Measurements from ENCODE around the gene RSRC1.

Gene RSRC1

GRCh38 chr3:158470944-158471638 lies 361.2 kb downstream of the RSRC1 start:
- H3K4me1 ChIP-seq (ENCODE audit: control insufficient read depth in 1 of 2, insufficient read depth in 2 of 2, low read length in 2 of 2) = no peaks in the 10 kb centered on the region
- H3K9ac ChIP-seq (ENCODE audit: low read length) = no peak overlapping the region
- H3K79me1 ChIP-seq (ENCODE audit: low read length) = no peaks in the 10 kb centered on the region
- H2AFZ ChIP-seq (ENCODE audit: insufficient read depth, low read length, poor library complexity) = no peak overlapping the region
- no peaks in the 10 kb centered on the region for H3K36me3 ChIP-seq (ENCODE audit: control insufficient read depth in 1 of 2, insufficient read depth in 2 of 2, low read length in 2 of 2)
- no peak overlapping the region for H2BK120ac ChIP-seq (ENCODE audit: insufficient read depth, low read length, poor library complexity)
- no peak overlapping the region for H2BK5ac ChIP-seq (ENCODE audit: low read depth, low read length, poor library complexity)
- no peak overlapping the region for H3K18ac ChIP-seq (ENCODE audit: low read length)
- DNase-seq = no peak
- no peak overlapping the region for H2AK5ac ChIP-seq (ENCODE audit: low read length)
- H3K79me2 ChIP-seq (ENCODE audit: control insufficient read depth, insufficient read depth, low read length, poor library complexity) = no peaks in the 10 kb centered on the region
- no peak overlapping the region for H4K8ac ChIP-seq (ENCODE audit: low read depth, low read length)
- no peak overlapping the region for H3K23ac ChIP-seq (ENCODE audit: low read length)
- no peak overlapping the region for H3K4ac ChIP-seq (ENCODE audit: low read depth, low read length)
- H3K4me2 ChIP-seq (ENCODE audit: low read length) = no peak overlapping the region
- H3K27ac ChIP-seq (ENCODE audit: low read depth, low read length) = no peak overlapping the region
- H4K12ac ChIP-seq (ENCODE audit: low read depth, low read length) = no peak overlapping the region
- H4K91ac ChIP-seq (ENCODE audit: low read depth, low read length) = no peak overlapping the region
- H3K9me3 ChIP-seq (ENCODE audit: insufficient read depth, low read depth, low read length) = no peaks in the 10 kb centered on the region
- no peak overlapping the region for H3K14ac ChIP-seq (ENCODE audit: low read length)
- no peaks in the 10 kb centered on the region for H3K27me3 ChIP-seq (ENCODE audit: insufficient read depth, low read length)
- H3K4me3 ChIP-seq (ENCODE audit: low read depth, low read length) = no peak overlapping the region
- no CpG with 5 or more reads among the region's 2 CpGs for WGBS (ENCODE audit: extremely low coverage, insufficient coverage, insufficient read length)
- H2BK12ac ChIP-seq (ENCODE audit: low read length) = no peak overlapping the region

- Histone ChIP-seq H2AK5ac (ENCODE audit: low read length) (no peak overlapping the region), H3K79me2 (ENCODE audit: control insufficient read depth, insufficient read depth, low read length, poor library complexity) (no peaks in the 10 kb centered on the region), H4K12ac (ENCODE audit: low read depth, low read length) (no peak overlapping the region), H3K79me1 (ENCODE audit: low read length) (no peaks in the 10 kb centered on the region), H3K36me3 (ENCODE audit: control insufficient read depth in 1 of 2, insufficient read depth in 2 of 2, low read length in 2 of 2) (no peaks in the 10 kb centered on the region), H3K4ac (ENCODE audit: low read depth, low read length) (no peak overlapping the region), H4K91ac (ENCODE audit: low read depth, low read length) (no peak overlapping the region), H2BK5ac (ENCODE audit: low read depth, low read length, poor library complexity) (no peak overlapping the region), H2BK120ac (ENCODE audit: insufficient read depth, low read length, poor library complexity) (no peak overlapping the region), H3K23ac (ENCODE audit: low read length) (no peak overlapping the region), H3K18ac (ENCODE audit: low read length) (no peak overlapping the region), H2BK12ac (ENCODE audit: low read length) (no peak overlapping the region), H3K14ac (ENCODE audit: low read length) (no peak overlapping the region), H2AFZ (ENCODE audit: insufficient read depth, low read length, poor library complexity) (no peak overlapping the region), H3K27ac (ENCODE audit: low read depth, low read length) (no peak overlapping the region), H3K9me3 (ENCODE audit: insufficient read depth, low read depth, low read length) (no peaks in the 10 kb centered on the region), H3K4me2 (ENCODE audit: low read length) (no peak overlapping the region), H3K9ac (ENCODE audit: low read length) (no peak overlapping the region), H3K27me3 (ENCODE audit: insufficient read depth, low read length) (no peaks in the 10 kb centered on the region), H3K4me1 (ENCODE audit: control insufficient read depth in 1 of 2, insufficient read depth in 2 of 2, low read length in 2 of 2) (no peaks in the 10 kb centered on the region), H3K4me3 (ENCODE audit: low read depth, low read length) (no peak overlapping the region), H4K8ac (ENCODE audit: low read depth, low read length) (no peak overlapping the region)
- no peak for DNase-seq
- WGBS (ENCODE audit: extremely low coverage, insufficient coverage, insufficient read length) = no CpG with 5 or more reads among the region's 3 CpGs
These were observed 361.9 kb downstream of the RSRC1 start for GRCh38 chr3:158471639-158472294.

GRCh38 chr3:158479051-158479450 lies 369.2 kb downstream of the RSRC1 start:
- Histone ChIP-seq H3K79me1 (ENCODE audit: low read length) (no peaks in the 10 kb centered on the region), H2BK12ac (ENCODE audit: low read length) (no peak overlapping the region), H3K18ac (ENCODE audit: low read length) (no peak overlapping the region), H3K9me3 (ENCODE audit: insufficient read depth, low read depth, low read length) (no peaks in the 10 kb centered on the region), H3K27me3 (ENCODE audit: insufficient read depth, low read length) (no peaks in the 10 kb centered on the region), H3K9ac (ENCODE audit: low read length) (no peak overlapping the region), H4K91ac (ENCODE audit: low read depth, low read length) (no peak overlapping the region), H3K79me2 (ENCODE audit: control insufficient read depth, insufficient read depth, low read length, poor library complexity) (no peaks in the 10 kb centered on the region), H4K8ac (ENCODE audit: low read depth, low read length) (no peak overlapping the region), H4K12ac (ENCODE audit: low read depth, low read length) (no peak overlapping the region), H3K4me3 (ENCODE audit: low read depth, low read length) (no peak overlapping the region), H3K4ac (ENCODE audit: low read depth, low read length) (no peak overlapping the region), H2AFZ (ENCODE audit: insufficient read depth, low read length, poor library complexity) (no peak overlapping the region), H3K36me3 (ENCODE audit: control insufficient read depth in 1 of 2, insufficient read depth in 2 of 2, low read length in 2 of 2) (no peaks in the 10 kb centered on the region), H3K4me2 (ENCODE audit: low read length) (no peak overlapping the region), H3K23ac (ENCODE audit: low read length) (no peak overlapping the region), H3K14ac (ENCODE audit: low read length) (no peak overlapping the region), H2AK5ac (ENCODE audit: low read length) (no peak overlapping the region), H2BK120ac (ENCODE audit: insufficient read depth, low read length, poor library complexity) (no peak overlapping the region), H3K4me1 (ENCODE audit: control insufficient read depth in 1 of 2, insufficient read depth in 2 of 2, low read length in 2 of 2) (no peaks in the 10 kb centered on the region), H2BK5ac (ENCODE audit: low read depth, low read length, poor library complexity) (no peak overlapping the region), H3K27ac (ENCODE audit: low read depth, low read length) (no peak overlapping the region)
- no CpG with 5 or more reads among the region's 2 CpGs for WGBS (ENCODE audit: extremely low coverage, insufficient coverage, insufficient read length)
- no peak for DNase-seq

- H2BK5ac ChIP-seq (ENCODE audit: low read depth, low read length, poor library complexity) = no peak overlapping the region
- no peak for DNase-seq
- H2BK12ac ChIP-seq (ENCODE audit: low read length) = no peak overlapping the region
- no peak overlapping the region for H3K14ac ChIP-seq (ENCODE audit: low read length)
- H4K8ac ChIP-seq (ENCODE audit: low read depth, low read length) = no peak overlapping the region
- H3K4me1 ChIP-seq (ENCODE audit: control insufficient read depth in 1 of 2, insufficient read depth in 2 of 2, low read length in 2 of 2) = no peaks in the 10 kb centered on the region
- no peak overlapping the region for H3K9ac ChIP-seq (ENCODE audit: low read length)
- H2AK5ac ChIP-seq (ENCODE audit: low read length) = no peak overlapping the region
- no peak overlapping the region for H3K4me3 ChIP-seq (ENCODE audit: low read depth, low read length)
- H3K23ac ChIP-seq (ENCODE audit: low read length) = no peak overlapping the region
- H3K18ac ChIP-seq (ENCODE audit: low read length) = no peak overlapping the region
- H3K79me2 ChIP-seq (ENCODE audit: control insufficient read depth, insufficient read depth, low read length, poor library complexity) = no peaks in the 10 kb centered on the region
- no peaks in the 10 kb centered on the region for H3K9me3 ChIP-seq (ENCODE audit: insufficient read depth, low read depth, low read length)
- no peak overlapping the region for H3K4ac ChIP-seq (ENCODE audit: low read depth, low read length)
- no peak overlapping the region for H4K91ac ChIP-seq (ENCODE audit: low read depth, low read length)
- H3K79me1 ChIP-seq (ENCODE audit: low read length) = no peaks in the 10 kb centered on the region
- no peak overlapping the region for H3K27ac ChIP-seq (ENCODE audit: low read depth, low read length)
- H4K12ac ChIP-seq (ENCODE audit: low read depth, low read length) = no peak overlapping the region
- no peaks in the 10 kb centered on the region for H3K27me3 ChIP-seq (ENCODE audit: insufficient read depth, low read length)
- WGBS (ENCODE audit: extremely low coverage, insufficient coverage, insufficient read length) = no CpG with 5 or more reads among the region's 7 CpGs
- H3K36me3 ChIP-seq (ENCODE audit: control insufficient read depth in 1 of 2, insufficient read depth in 2 of 2, low read length in 2 of 2) = no peaks in the 10 kb centered on the region
- no peak overlapping the region for H3K4me2 ChIP-seq (ENCODE audit: low read length)
- no peak overlapping the region for H2BK120ac ChIP-seq (ENCODE audit: insufficient read depth, low read length, poor library complexity)
- H2AFZ ChIP-seq (ENCODE audit: insufficient read depth, low read length, poor library complexity) = no peak overlapping the region
These were observed 373.9 kb downstream of the RSRC1 start for GRCh38 chr3:158483701-158484235.

Data from trophoblast cell (in vitro differentiated cells and primary cell).